Liver (tissue), 9 donors: ENCODE measurements around the gene DCLK3. TPM values are rescaled to one million over a fixed set of nuclear protein-coding genes. Genes with fewer than 3 reads are reported as not detected.

Source experiments
- DNase-seq: peaks from one replicate; pipeline ENCODE4 v3.0.0-alpha.2; 2017; ENCODE audit warnings: low spot score
- H3K27ac ChIP-seq, 2 donors: one replicate each; pipeline ENCODE4 v1.7.0; 2013; ENCODE audit warnings: inconsistent platforms in 2 of 2, low read length in 2 of 2, control low read depth in 1 of 2, low read depth in 1 of 2, mild to moderate bottlenecking in 1 of 2
- H3K27me3 ChIP-seq, 4 donors: one replicate each; pipeline versions ENCODE4 v1.6.1 to v1.7.0; 2013; ENCODE audit warnings: low read length in 3 of 4, inconsistent platforms in 1 of 4, mild to moderate bottlenecking in 1 of 4, moderate library complexity in 1 of 4; ENCODE audit not compliant: control insufficient read depth in 4 of 4, insufficient read depth in 4 of 4
- H3K36me3 ChIP-seq, 4 donors: one replicate each; pipeline versions ENCODE4 v1.6.1 to v1.7.0; 2013; ENCODE audit warnings: low read length in 3 of 4, mild to moderate bottlenecking in 3 of 4, low read depth in 1 of 4, moderate library complexity in 1 of 4; ENCODE audit not compliant: control insufficient read depth in 4 of 4, insufficient read depth in 3 of 4
- H3K4me1 ChIP-seq, 4 donors: one replicate each; pipeline versions ENCODE4 v1.6.1 to v1.7.0; 2013; ENCODE audit warnings: low read length in 3 of 4, mild to moderate bottlenecking in 3 of 4, moderate library complexity in 1 of 4; ENCODE audit not compliant: control insufficient read depth in 4 of 4, insufficient read depth in 4 of 4
- H3K4me3 ChIP-seq, 3 donors: one replicate each; pipeline versions ENCODE4 v1.6.1 to v1.7.0; 2013; ENCODE audit warnings: low read length in 3 of 3, control low read depth in 1 of 3, low read depth in 1 of 3, mild to moderate bottlenecking in 1 of 3
- H3K9ac ChIP-seq, 2 donors: one replicate each; pipeline ENCODE4 v1.7.0; 2013; ENCODE audit warnings: low read length in 2 of 2, mild to moderate bottlenecking in 2 of 2, moderate library complexity in 2 of 2, control low read depth in 1 of 2, low read depth in 1 of 2
- H3K9me3 ChIP-seq, 4 donors: one replicate each; pipeline versions ENCODE4 v1.6.1 to v1.7.0; 2013; ENCODE audit warnings: low read length in 3 of 4; ENCODE audit not compliant: control insufficient read depth in 4 of 4
- CTCF ChIP-seq: fragments of 150-350 bp; IDR thresholded peaks from 2 replicates; pipeline ENCODE4 v1.5.1; 2017; ENCODE audit warnings: improper control_type of control experiment, low read depth, low read length; ENCODE audit not compliant: missing input control
- EGR1 ChIP-seq, 2 donors: IDR thresholded peaks; 2 replicates each; pipeline ENCODE4 v1.6.1; 2016 to 2018; ENCODE audit warnings: antibody characterized with exemption in 2 of 2, low read depth in 2 of 2
- FOXA1 ChIP-seq: IDR thresholded peaks from 2 replicates; pipeline ENCODE4 v1.6.1; 2016; ENCODE audit warnings: antibody characterized with exemption
- GABPA ChIP-seq, 2 donors: IDR thresholded peaks in 1 of 2; conservative IDR thresholded peaks in 1 of 2; 2 replicates each; pipeline ENCODE4 v1.6.1; 2016; ENCODE audit warnings: antibody characterized with exemption in 2 of 2, mild to moderate bottlenecking in 1 of 2, moderate library complexity in 1 of 2
- HNF4A ChIP-seq, 2 donors: conservative IDR thresholded peaks; 2 replicates each; pipeline ENCODE4 v1.6.1; 2016; ENCODE audit warnings: antibody characterized with exemption in 2 of 2, mild to moderate bottlenecking in 2 of 2
- HNF4G ChIP-seq: IDR thresholded peaks from 2 replicates; pipeline ENCODE4 v1.6.1; 2016; ENCODE audit warnings: antibody characterized with exemption
- JUND ChIP-seq, 2 donors: IDR thresholded peaks; 2 replicates each; pipeline ENCODE4 v1.6.1; 2016; ENCODE audit warnings: antibody characterized with exemption in 2 of 2
- NR2F2 ChIP-seq: IDR thresholded peaks from 2 replicates; pipeline ENCODE4 v1.6.1; 2016; ENCODE audit warnings: antibody characterized with exemption
- RAD21 ChIP-seq, 2 donors: IDR thresholded peaks; 2 replicates each; pipeline ENCODE4 v1.6.1; 2016; ENCODE audit warnings: antibody characterized with exemption in 2 of 2, mild to moderate bottlenecking in 2 of 2
- REST ChIP-seq: IDR thresholded peaks from 2 replicates; pipeline ENCODE4 v1.6.1; 2016; ENCODE audit warnings: antibody characterized with exemption, mild to moderate bottlenecking
- RXRA ChIP-seq, 2 donors: IDR thresholded peaks; 2 replicates each; pipeline ENCODE4 v1.6.1; 2017 to 2018; ENCODE audit warnings: antibody characterized with exemption in 2 of 2, mild to moderate bottlenecking in 1 of 2
- SP1 ChIP-seq: IDR thresholded peaks from 2 replicates; pipeline ENCODE4 v1.6.1; 2018; ENCODE audit warnings: antibody characterized with exemption, mild to moderate bottlenecking
- TAF1 ChIP-seq: conservative IDR thresholded peaks from 2 replicates; pipeline ENCODE4 v1.6.1; 2016; ENCODE audit warnings: antibody characterized with exemption, mild to moderate bottlenecking
- YY1 ChIP-seq: IDR thresholded peaks from 2 replicates; pipeline ENCODE4 v1.6.1; 2016; ENCODE audit warnings: antibody characterized with exemption, mild to moderate bottlenecking
- WGBS: extraction: QIAGEN DNeasy Blood & Tissue Kit; methylation state at CpG from one replicate; pipeline ENCODE4 v1.1.7; 2013; 5-methylcytosine and 5-hydroxymethylcytosine counted together
- polyA plus RNA-seq, 2 donors: library from polyadenylated mRNA; stranded (reverse) in 1 of 2; unstranded in 1 of 2; fragments of 200-250 nt in 1 of 2; fragments of >200 nt in 1 of 2; fragmentation: Nextera tagmentation in 1 of 2; extraction: Ambion mirVana in 1 of 2; gene quantifications; one replicate each; pipeline versions ENCODE4 v1.2.1 to v1.2.3, GENCODE V29; 2013 to 2015
- total RNA-seq, 2 donors: library from RNA; depleted of rRNA; stranded (reverse); fragments of >200 nt; gene quantifications; one replicate each; pipeline ENCODE4 v1.2.3, GENCODE V29; 2014
- TF ChIP-seq, protein P1 (sequence below): IDR thresholded peaks from 2 replicates; pipeline ENCODE4 v1.6.1; 2016; ENCODE audit warnings: antibody characterized with exemption
- TF ChIP-seq, protein P2 (sequence below): IDR thresholded peaks from 2 replicates; pipeline ENCODE4 v1.6.1; 2016; ENCODE audit warnings: antibody characterized with exemption
- donor health status: healthy.
- donor health status: healthy.
- donor health status: healthy.
- donor health status: healthy.
- donor health status: healthy.

Gene DCLK3
- total and polyA plus RNA-seq, 4 donors: 0.01 to 0.14 (median 0.07) TPM

DNA sequence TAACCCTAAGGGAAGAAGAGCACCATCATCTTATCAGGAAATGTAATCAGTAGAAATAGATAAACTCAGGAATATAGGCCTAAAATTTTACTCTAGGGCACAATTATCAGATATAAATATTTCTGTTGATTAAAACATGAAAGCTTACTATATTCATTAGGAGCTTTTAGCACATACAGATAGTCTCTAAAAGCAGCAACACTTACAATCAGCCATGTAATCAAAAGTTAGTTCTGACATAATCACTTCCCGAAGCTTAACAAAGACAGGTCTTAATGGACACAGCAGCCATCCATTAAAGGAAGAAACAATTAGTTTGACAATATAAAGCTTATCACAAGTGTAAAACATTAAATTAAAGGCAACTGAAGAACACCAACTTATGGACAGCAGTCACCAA, 30.6 kb downstream of the DCLK3 start:
- no peaks in the 10 kb centered on the region for H3K9me3 ChIP-seq
- H3K9ac ChIP-seq: no peak overlapping the region
- H3K36me3 ChIP-seq: no peaks in the 10 kb centered on the region
- H3K27me3 ChIP-seq: no peaks in the 10 kb centered on the region
- DNase-seq: no peak
- no peak overlapping the region for H3K27ac ChIP-seq
- WGBS: 85% methylated on average over 1 of the region's 1 CpG
- H3K4me3 ChIP-seq: no peak overlapping the region
- H3K4me1 ChIP-seq: peaks cover 0 to 5% (median 2%) of the 10 kb centered on the region in 4 donors
- TF ChIP-seq YY1 (no peak), SP1 (no peak), HNF4A (conservative IDR thresholded peaks at IDR 0.05) (no peak), RXRA (IDR thresholded peaks at IDR 0.05) (no peak), RAD21 (IDR thresholded peaks at IDR 0.05) (no peak), FOXA1 (no peak), REST (no peak), GABPA (IDR thresholded peaks at IDR 0.05 in 1 of 2, conservative IDR thresholded peaks at IDR 0.05 in 1 of 2) (no peak), CTCF (no peak), NR2F2 (no peak), JUND (IDR thresholded peaks at IDR 0.05) (no peak)
- TF ChIP-seq, protein P1, sequence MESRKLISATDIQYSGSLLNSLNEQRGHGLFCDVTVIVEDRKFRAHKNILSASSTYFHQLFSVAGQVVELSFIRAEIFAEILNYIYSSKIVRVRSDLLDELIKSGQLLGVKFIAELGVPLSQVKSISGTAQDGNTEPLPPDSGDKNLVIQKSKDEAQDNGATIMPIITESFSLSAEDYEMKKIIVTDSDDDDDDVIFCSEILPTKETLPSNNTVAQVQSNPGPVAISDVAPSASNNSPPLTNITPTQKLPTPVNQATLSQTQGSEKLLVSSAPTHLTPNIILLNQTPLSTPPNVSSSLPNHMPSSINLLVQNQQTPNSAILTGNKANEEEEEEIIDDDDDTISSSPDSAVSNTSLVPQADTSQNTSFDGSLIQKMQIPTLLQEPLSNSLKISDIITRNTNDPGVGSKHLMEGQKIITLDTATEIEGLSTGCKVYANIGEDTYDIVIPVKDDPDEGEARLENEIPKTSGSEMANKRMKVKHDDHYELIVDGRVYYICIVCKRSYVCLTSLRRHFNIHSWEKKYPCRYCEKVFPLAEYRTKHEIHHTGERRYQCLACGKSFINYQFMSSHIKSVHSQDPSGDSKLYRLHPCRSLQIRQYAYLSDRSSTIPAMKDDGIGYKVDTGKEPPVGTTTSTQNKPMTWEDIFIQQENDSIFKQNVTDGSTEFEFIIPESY: no peak

- no peaks in the 10 kb centered on the region for H3K36me3 ChIP-seq
- H3K27ac ChIP-seq: no peak overlapping the region
- no peaks in the 10 kb centered on the region for H3K9me3 ChIP-seq
- H3K4me3 ChIP-seq: no peak overlapping the region
- peaks cover 0 to 5% (median 2%) of the 10 kb centered on the region in 4 donors for H3K4me1 ChIP-seq
- DNase-seq: no peak
- H3K9ac ChIP-seq: no peak overlapping the region
- no peaks in the 10 kb centered on the region for H3K27me3 ChIP-seq
- 83% methylated on average over 1 of the region's 1 CpG for WGBS
- TF ChIP-seq REST (no peak), CTCF (no peak), TAF1 (no peak), NR2F2 (no peak), YY1 (no peak), HNF4G (no peak), HNF4A (conservative IDR thresholded peaks at IDR 0.05) (no peak), EGR1 (IDR thresholded peaks at IDR 0.05; ENCODE audit: low read depth in 2 of 2) (no peak), FOXA1 (no peak), RAD21 (IDR thresholded peaks at IDR 0.05) (no peak), GABPA (IDR thresholded peaks at IDR 0.05 in 1 of 2, conservative IDR thresholded peaks at IDR 0.05 in 1 of 2) (no peak), RXRA (IDR thresholded peaks at IDR 0.05) (no peak)
- TF ChIP-seq, protein P2, sequence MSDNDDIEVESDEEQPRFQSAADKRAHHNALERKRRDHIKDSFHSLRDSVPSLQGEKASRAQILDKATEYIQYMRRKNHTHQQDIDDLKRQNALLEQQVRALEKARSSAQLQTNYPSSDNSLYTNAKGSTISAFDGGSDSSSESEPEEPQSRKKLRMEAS: no peak
Measured at GRCh38 chr3:36733162-36733696, 31.1 kb downstream of the DCLK3 start.
